Measurements from ENCODE around the gene P4HA2. TPM values are rescaled to one million over a fixed set of nuclear protein-coding genes. Genes with fewer than 3 reads are reported as not detected.

P4HA2 gene
- total RNA-seq, 1 experiment from 2014 or later, result 51.8 TPM

- no peak overlapping the region for H3K27ac Mint-ChIP-seq (ENCODE audit: unreplicated experiment)
- CTCF ChIA-PET, result interaction anchor here (0.5 to 3.8 kb wide), 20 partner anchors 9 to 441 kb away, joined by 3 to 26 read pairs (median 4); partner anchors contain the start of genes P4HA2, SLC22A4 and SLC22A5
- peak; percentile 93 for TF ChIP-seq CTCF (IDR thresholded peaks at IDR 0.05; ENCODE audit: unreplicated experiment)
- BruUV-seq (replicated peaks), result no TSS peak
- H3K36me3 Mint-ChIP-seq (ENCODE audit: insufficient read depth, unreplicated experiment), result no peaks in the 10 kb centered on the region
- no peaks in the 10 kb centered on the region for H3K9me3 Mint-ChIP-seq (ENCODE audit: low read depth, unreplicated experiment)
- DNase-seq, result peak; percentile 92
- no peaks in the 10 kb centered on the region for H3K4me1 Mint-ChIP-seq (ENCODE audit: low read depth, unreplicated experiment)
- no peak overlapping the region for H3K4me3 Mint-ChIP-seq (ENCODE audit: low read depth, unreplicated experiment)
- H3K27me3 Mint-ChIP-seq (ENCODE audit: unreplicated experiment), result no peaks in the 10 kb centered on the region
- intact Hi-C loops (cut with micrococcal nuclease; ENCODE audit: unreplicated experiment), result loop anchor here (1.0 to 5.0 kb wide), 2 partner anchors 45 to 134 kb away; no protein-coding TSS in a partner anchor
Observed at GRCh38 chr5:132238169-132238744, 10.6 kb upstream of the P4HA2 start.

- Mint-ChIP-seq H3K9me3 (ENCODE audit: low read depth, unreplicated experiment) (no peaks in the 10 kb centered on the region), H3K27me3 (ENCODE audit: unreplicated experiment) (no peaks in the 10 kb centered on the region), H3K27ac (ENCODE audit: unreplicated experiment) (no peak overlapping the region), H3K36me3 (ENCODE audit: insufficient read depth, unreplicated experiment) (no peaks in the 10 kb centered on the region), H3K4me3 (ENCODE audit: low read depth, unreplicated experiment) (no peak overlapping the region), H3K4me1 (ENCODE audit: low read depth, unreplicated experiment) (no peaks in the 10 kb centered on the region)
- CTCF ChIA-PET, result interaction anchor here (0.5 to 3.8 kb wide), 23 partner anchors 8 to 441 kb away, joined by 3 to 26 read pairs (median 4); partner anchors contain the start of genes P4HA2, SLC22A4 and SLC22A5
- no peak for TF ChIP-seq CTCF (IDR thresholded peaks at IDR 0.05; ENCODE audit: unreplicated experiment)
- BruUV-seq (replicated peaks), result no TSS peak
- intact Hi-C loops (cut with micrococcal nuclease; ENCODE audit: unreplicated experiment), result loop anchor here (1.0 to 5.0 kb wide), 2 partner anchors 46 to 135 kb away; no protein-coding TSS in a partner anchor
- no peak for DNase-seq
Observed at GRCh38 chr5:132237670-132238069, 10.0 kb upstream of the P4HA2 start.

DNA sequence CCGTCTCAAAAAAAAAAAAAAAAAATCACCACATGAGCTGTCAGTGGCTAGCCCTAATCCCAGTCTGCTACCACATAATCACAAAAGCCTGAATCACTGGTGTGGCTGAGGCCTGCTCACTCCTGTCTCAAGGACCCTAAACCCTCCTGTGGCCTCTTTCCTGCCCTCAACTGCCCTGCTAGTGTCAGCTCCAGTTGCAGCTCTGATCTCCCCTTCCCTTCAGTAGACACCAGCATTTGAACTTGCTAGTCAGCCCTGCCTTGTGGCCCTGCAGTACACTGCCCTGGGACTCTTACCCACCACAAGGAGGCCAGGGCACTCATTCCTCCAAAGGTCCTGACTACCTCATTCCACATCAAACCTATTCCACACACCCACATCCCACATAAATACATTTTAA lies 9.5 kb upstream of the P4HA2 start:
- Mint-ChIP-seq H3K4me3 (ENCODE audit: low read depth, unreplicated experiment) (no peak overlapping the region), H3K9me3 (ENCODE audit: low read depth, unreplicated experiment) (no peaks in the 10 kb centered on the region), H3K4me1 (ENCODE audit: low read depth, unreplicated experiment) (no peaks in the 10 kb centered on the region), H3K36me3 (ENCODE audit: insufficient read depth, unreplicated experiment) (no peaks in the 10 kb centered on the region), H3K27ac (ENCODE audit: unreplicated experiment) (no peak overlapping the region), H3K27me3 (ENCODE audit: unreplicated experiment) (no peaks in the 10 kb centered on the region)
- intact Hi-C loops (cut with micrococcal nuclease; ENCODE audit: unreplicated experiment), result loop anchor here (5.0 kb wide), 1 partner anchor 135 kb away; no protein-coding TSS in a partner anchor
- BruUV-seq (replicated peaks), result no TSS peak
- no peak for TF ChIP-seq CTCF (IDR thresholded peaks at IDR 0.05; ENCODE audit: unreplicated experiment)
- no peak for DNase-seq
- CTCF ChIA-PET, result interaction anchor here (0.7 to 3.8 kb wide), 7 partner anchors 10 to 174 kb away, joined by 3 to 21 read pairs (median 4); partner anchors contain the start of gene P4HA2

DNA sequence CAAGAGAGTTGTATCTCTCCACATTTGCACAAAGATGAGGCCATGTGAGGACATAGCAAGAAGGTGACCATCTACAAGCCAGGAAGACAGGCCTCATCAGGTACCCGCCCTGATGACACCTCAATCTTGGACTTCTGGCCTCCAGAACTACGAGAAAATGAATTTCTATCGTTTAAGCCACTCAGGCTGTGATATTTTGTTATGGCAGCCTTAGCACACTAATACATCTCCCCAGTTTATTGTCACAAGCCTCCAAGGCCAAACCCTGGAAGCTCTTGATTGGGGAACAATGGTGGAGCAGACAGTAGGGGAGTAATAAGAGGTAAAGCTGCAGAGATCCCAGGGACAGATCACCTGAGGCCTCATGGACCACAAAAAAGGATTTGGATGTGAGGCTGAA lies 7.7 kb upstream of the P4HA2 start:
- DNase-seq, result no peak
- H3K9me3 Mint-ChIP-seq (ENCODE audit: low read depth, unreplicated experiment), result no peaks in the 10 kb centered on the region
- CTCF ChIA-PET, result interaction anchor here (0.7 kb wide), 1 partner anchor 94 kb away, joined by 3 read pairs; no protein-coding TSS in a partner anchor
- no TSS peak for BruUV-seq (replicated peaks)
- no peaks in the 10 kb centered on the region for H3K4me1 Mint-ChIP-seq (ENCODE audit: low read depth, unreplicated experiment)
- no peak overlapping the region for H3K4me3 Mint-ChIP-seq (ENCODE audit: low read depth, unreplicated experiment)
- no peak overlapping the region for H3K27ac Mint-ChIP-seq (ENCODE audit: unreplicated experiment)
- intact Hi-C loops (cut with micrococcal nuclease; ENCODE audit: unreplicated experiment), result loop anchor here (5.0 kb wide), 1 partner anchor 137 kb away; no protein-coding TSS in a partner anchor
- no peak for TF ChIP-seq CTCF (IDR thresholded peaks at IDR 0.05; ENCODE audit: unreplicated experiment)
- no peaks in the 10 kb centered on the region for H3K36me3 Mint-ChIP-seq (ENCODE audit: insufficient read depth, unreplicated experiment)
- H3K27me3 Mint-ChIP-seq (ENCODE audit: unreplicated experiment), result peaks cover 1% of the 10 kb centered on the region

All from Calu3 (cell line).